Right lobe of liver (tissue), 4 donors: ENCODE data around the gene COL1A2.

Experiments used
- POLR2A ChIP-seq: fragments of 450-650 bp; IDR thresholded peaks from one replicate; pipeline ENCODE4 v1.6.1; 2017; ENCODE audit warnings: antibody characterized with exemption, mild to moderate bottlenecking
- TF ChIP-seq, protein P1 (sequence below), 4 donors: fragments of 200-600 bp in 3 of 4; fragments of 450-650 bp in 1 of 4; IDR thresholded peaks; one replicate each; pipeline versions ENCODE4 v1.5.1 to v1.8.0; 2016 to 2022; ENCODE audit warnings: antibody characterized with exemption in 4 of 4, mild to moderate bottlenecking in 2 of 4
- donor health status: DM: no; HTN: no; CAD: no.
- donor health status: DM: no; HTN: no; CAD: no.
- donor health status: DM: no; HTN: yes; CAD: no.

DNA sequence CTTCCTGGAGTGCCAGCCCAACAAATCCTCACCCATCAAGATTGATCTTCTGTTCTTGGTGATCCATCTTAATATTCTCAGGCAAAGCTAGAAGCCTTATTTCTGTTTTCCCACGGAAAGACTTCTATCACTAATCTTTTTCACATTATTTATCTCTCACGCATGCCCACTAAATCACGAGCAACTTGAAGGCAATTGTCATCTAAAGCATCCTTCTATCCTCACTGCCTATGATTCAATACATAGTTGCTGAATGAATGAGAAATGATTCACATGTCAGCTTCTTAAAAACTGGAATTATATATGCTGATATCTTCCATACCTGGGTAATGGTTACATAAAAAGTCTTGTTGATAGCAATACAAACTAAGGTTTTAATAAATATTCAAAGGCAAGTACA lies 12.6 kb upstream of the COL1A2 start:
- TF ChIP-seq, protein P1, sequence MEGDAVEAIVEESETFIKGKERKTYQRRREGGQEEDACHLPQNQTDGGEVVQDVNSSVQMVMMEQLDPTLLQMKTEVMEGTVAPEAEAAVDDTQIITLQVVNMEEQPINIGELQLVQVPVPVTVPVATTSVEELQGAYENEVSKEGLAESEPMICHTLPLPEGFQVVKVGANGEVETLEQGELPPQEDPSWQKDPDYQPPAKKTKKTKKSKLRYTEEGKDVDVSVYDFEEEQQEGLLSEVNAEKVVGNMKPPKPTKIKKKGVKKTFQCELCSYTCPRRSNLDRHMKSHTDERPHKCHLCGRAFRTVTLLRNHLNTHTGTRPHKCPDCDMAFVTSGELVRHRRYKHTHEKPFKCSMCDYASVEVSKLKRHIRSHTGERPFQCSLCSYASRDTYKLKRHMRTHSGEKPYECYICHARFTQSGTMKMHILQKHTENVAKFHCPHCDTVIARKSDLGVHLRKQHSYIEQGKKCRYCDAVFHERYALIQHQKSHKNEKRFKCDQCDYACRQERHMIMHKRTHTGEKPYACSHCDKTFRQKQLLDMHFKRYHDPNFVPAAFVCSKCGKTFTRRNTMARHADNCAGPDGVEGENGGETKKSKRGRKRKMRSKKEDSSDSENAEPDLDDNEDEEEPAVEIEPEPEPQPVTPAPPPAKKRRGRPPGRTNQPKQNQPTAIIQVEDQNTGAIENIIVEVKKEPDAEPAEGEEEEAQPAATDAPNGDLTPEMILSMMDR (IDR thresholded peaks at IDR 0.05) = no peak
- TF ChIP-seq POLR2A = no peak
